Type B pancreatic cell (in vitro differentiated cells): Measurements from ENCODE around the gene LRRC7. TPM values are rescaled to one million over a fixed set of nuclear protein-coding genes. Genes with fewer than 3 reads are reported as not detected.
A peak's percentile ranks its signal among the peaks of the same experiment; 100 is the strongest.

Experiments
- DNase-seq: peaks from one replicate; pipeline ENCODE4 v3.0.0; 2021; ENCODE audit warnings: mixed read lengths; ENCODE audit not compliant: unreplicated experiment; ENCODE audit errors: extremely low spot score
- H3K27ac Mint-ChIP-seq: 2 replicates; pipeline ENCODE4 v1.8.0; 2021; ENCODE audit warnings: mild to moderate bottlenecking, mixed read lengths
- H3K27me3 Mint-ChIP-seq: 2 replicates; pipeline ENCODE4 v1.8.0; 2021; ENCODE audit warnings: mixed read lengths
- H3K36me3 Mint-ChIP-seq: 2 replicates; pipeline ENCODE4 v1.8.0; 2021; ENCODE audit warnings: mixed read lengths
- H3K4me1 Mint-ChIP-seq: one replicate; pipeline ENCODE4 v1.8.0; 2021; ENCODE audit warnings: mixed read lengths; ENCODE audit not compliant: unreplicated experiment
- H3K4me3 Mint-ChIP-seq: 2 replicates; pipeline ENCODE4 v1.8.0; 2021; ENCODE audit warnings: mild to moderate bottlenecking, mixed read lengths
- H3K9me3 Mint-ChIP-seq: 2 replicates; pipeline ENCODE4 v1.8.0; 2021; ENCODE audit warnings: mixed read lengths
- CTCF ChIP-seq: fragments of 200-600 bp; sonication (generic); conservative IDR thresholded peaks from 2 replicates; pipeline ENCODE4 v1.5.0; 2021; ENCODE audit warnings: antibody characterized with exemption, mild to moderate bottlenecking
- total RNA-seq: library from RNA; stranded (reverse); gene quantifications from 2 replicates; pipeline ENCODE4 v1.2.1, GENCODE V29; 2021; ENCODE audit warnings: low replicate concordance

Gene LRRC7
- total RNA-seq, 1 donor from 2014 or later: 2.8 TPM

GRCh38 chr1:69744381-69744780 is 176.7 kb downstream of the LRRC7 start:
- Mint-ChIP-seq H3K36me3 (no peaks in the 10 kb centered on the region), H3K27me3 (no peaks in the 10 kb centered on the region), H3K4me1 (peaks cover 3% of the 10 kb centered on the region), H3K27ac (no peak overlapping the region), H3K9me3 (no peaks in the 10 kb centered on the region), H3K4me3 (no peak overlapping the region)
- DNase-seq: no peak
- no peak for TF ChIP-seq CTCF

- no peaks in the 10 kb centered on the region for H3K4me1 Mint-ChIP-seq
- H3K27me3 Mint-ChIP-seq: no peaks in the 10 kb centered on the region
- DNase-seq: no peak
- H3K36me3 Mint-ChIP-seq: no peaks in the 10 kb centered on the region
- peak overlapping the region; percentile 62 for H3K27ac Mint-ChIP-seq
- no peak for TF ChIP-seq CTCF
- no peaks in the 10 kb centered on the region for H3K9me3 Mint-ChIP-seq
- H3K4me3 Mint-ChIP-seq: no peak overlapping the region
These were observed 179.5 kb downstream of the LRRC7 start for GRCh38 chr1:69747207-69747606.

- Mint-ChIP-seq H3K27me3 (no peaks in the 10 kb centered on the region), H3K4me1 (no peaks in the 10 kb centered on the region), H3K4me3 (no peak overlapping the region), H3K9me3 (no peaks in the 10 kb centered on the region), H3K36me3 (no peaks in the 10 kb centered on the region), H3K27ac (no peak overlapping the region)
- DNase-seq: no peak
- TF ChIP-seq CTCF: no peak
These were observed 182.9 kb downstream of the LRRC7 start for GRCh38 chr1:69750638-69751037.

GRCh38 chr1:69752831-69753230 is 185.1 kb downstream of the LRRC7 start:
- H3K36me3 Mint-ChIP-seq: no peaks in the 10 kb centered on the region

GRCh38 chr1:69754521-69754920 is 186.8 kb downstream of the LRRC7 start:
- H3K36me3 Mint-ChIP-seq: no peaks in the 10 kb centered on the region
- no peak for TF ChIP-seq CTCF
- H3K4me3 Mint-ChIP-seq: no peak overlapping the region
- no peak overlapping the region for H3K27ac Mint-ChIP-seq
- no peak for DNase-seq
- no peaks in the 10 kb centered on the region for H3K27me3 Mint-ChIP-seq
- no peaks in the 10 kb centered on the region for H3K4me1 Mint-ChIP-seq
- H3K9me3 Mint-ChIP-seq: no peaks in the 10 kb centered on the region

More at GRCh38 chr1:69752831-69753230, 185.1 kb downstream of the LRRC7 start:
- no peak for TF ChIP-seq CTCF
- no peak overlapping the region for H3K4me3 Mint-ChIP-seq
- H3K9me3 Mint-ChIP-seq: no peaks in the 10 kb centered on the region
- no peak for DNase-seq
- H3K27me3 Mint-ChIP-seq: no peaks in the 10 kb centered on the region
- no peak overlapping the region for H3K27ac Mint-ChIP-seq
- H3K4me1 Mint-ChIP-seq: no peaks in the 10 kb centered on the region

- no peak for TF ChIP-seq CTCF
- no peak overlapping the region for H3K4me3 Mint-ChIP-seq
These were observed 187.9 kb downstream of the LRRC7 start for GRCh38 chr1:69755647-69756046.

More at GRCh38 chr1:69755647-69756046, 187.9 kb downstream of the LRRC7 start:
- no peaks in the 10 kb centered on the region for H3K27me3 Mint-ChIP-seq
- H3K4me1 Mint-ChIP-seq: no peaks in the 10 kb centered on the region
- no peak overlapping the region for H3K27ac Mint-ChIP-seq
- no peaks in the 10 kb centered on the region for H3K9me3 Mint-ChIP-seq
- H3K36me3 Mint-ChIP-seq: no peaks in the 10 kb centered on the region
- no peak for DNase-seq
